ENCODE results near the gene TLR1.

The TLR1 gene

DNA sequence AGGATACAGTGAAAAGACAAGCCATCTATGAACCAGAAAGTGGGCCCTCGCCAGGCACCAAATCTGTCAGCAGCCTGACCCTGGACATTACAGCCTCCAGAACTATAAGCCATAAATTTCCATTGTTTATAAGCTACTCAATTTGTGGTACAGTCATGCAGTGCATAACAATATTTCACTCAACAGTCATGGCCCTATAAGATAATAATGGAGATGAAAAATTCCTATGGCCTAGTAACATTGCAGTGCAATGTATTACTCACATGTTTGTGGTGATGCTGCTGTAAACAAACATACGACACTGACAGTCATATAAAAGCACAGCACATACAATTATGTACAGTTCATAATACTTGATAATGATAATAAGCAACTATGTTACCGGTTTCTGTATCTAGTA lies 17.1 kb upstream of the TLR1 start:
- peak; percentile 15 for DNase-seq (ENCODE audit: low read depth)
- TF ChIP-seq, protein P1, sequence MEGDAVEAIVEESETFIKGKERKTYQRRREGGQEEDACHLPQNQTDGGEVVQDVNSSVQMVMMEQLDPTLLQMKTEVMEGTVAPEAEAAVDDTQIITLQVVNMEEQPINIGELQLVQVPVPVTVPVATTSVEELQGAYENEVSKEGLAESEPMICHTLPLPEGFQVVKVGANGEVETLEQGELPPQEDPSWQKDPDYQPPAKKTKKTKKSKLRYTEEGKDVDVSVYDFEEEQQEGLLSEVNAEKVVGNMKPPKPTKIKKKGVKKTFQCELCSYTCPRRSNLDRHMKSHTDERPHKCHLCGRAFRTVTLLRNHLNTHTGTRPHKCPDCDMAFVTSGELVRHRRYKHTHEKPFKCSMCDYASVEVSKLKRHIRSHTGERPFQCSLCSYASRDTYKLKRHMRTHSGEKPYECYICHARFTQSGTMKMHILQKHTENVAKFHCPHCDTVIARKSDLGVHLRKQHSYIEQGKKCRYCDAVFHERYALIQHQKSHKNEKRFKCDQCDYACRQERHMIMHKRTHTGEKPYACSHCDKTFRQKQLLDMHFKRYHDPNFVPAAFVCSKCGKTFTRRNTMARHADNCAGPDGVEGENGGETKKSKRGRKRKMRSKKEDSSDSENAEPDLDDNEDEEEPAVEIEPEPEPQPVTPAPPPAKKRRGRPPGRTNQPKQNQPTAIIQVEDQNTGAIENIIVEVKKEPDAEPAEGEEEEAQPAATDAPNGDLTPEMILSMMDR (conservative IDR thresholded peaks at IDR 0.05; ENCODE audit: control insufficient read depth, insufficient read depth, low read depth, low read length) = no peak
- no peak overlapping the region for H3K4me3 ChIP-seq (ENCODE audit: control insufficient read depth, low read depth, low read length)

DNA sequence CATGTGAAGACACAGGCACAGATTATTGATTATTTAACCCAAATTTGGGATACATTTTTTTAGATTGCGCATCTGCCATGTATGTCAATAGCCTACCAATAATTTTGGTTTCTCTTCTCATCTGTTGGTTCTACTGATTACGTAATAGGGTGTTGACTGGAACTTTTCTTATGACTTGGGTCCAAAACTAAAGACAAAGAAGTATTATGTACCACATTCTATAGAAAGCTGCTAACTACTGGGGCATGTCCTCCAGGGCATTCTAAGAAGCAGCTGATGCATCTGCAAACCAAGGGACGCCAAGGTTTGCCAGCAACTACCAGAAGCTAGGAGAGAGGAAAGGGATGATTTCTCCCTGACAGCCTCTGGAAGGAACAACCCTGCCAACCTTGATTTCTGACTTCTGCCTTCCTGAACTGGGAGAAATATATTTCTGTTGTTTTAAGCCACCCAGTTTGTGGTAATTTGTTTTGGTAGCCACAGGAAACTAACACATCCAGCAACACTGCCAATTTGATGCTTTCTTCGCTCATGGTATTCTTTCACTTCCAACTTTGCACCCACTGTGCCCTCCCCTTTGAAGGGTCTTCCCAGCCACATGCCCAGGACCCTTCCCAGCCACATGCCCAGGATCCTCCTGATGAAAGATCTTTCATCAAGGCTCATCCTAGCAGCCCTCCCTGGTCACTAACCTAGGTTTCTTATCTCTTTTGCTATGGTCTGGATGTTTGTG lies 15.9 kb upstream of the TLR1 start:
- H3K4me3 ChIP-seq (ENCODE audit: control insufficient read depth, low read depth, low read length) = no peak overlapping the region
- DNase-seq (ENCODE audit: low read depth) = no peak
- TF ChIP-seq, protein P1 (conservative IDR thresholded peaks at IDR 0.05; ENCODE audit: control insufficient read depth, insufficient read depth, low read depth, low read length) = no peak

DNA sequence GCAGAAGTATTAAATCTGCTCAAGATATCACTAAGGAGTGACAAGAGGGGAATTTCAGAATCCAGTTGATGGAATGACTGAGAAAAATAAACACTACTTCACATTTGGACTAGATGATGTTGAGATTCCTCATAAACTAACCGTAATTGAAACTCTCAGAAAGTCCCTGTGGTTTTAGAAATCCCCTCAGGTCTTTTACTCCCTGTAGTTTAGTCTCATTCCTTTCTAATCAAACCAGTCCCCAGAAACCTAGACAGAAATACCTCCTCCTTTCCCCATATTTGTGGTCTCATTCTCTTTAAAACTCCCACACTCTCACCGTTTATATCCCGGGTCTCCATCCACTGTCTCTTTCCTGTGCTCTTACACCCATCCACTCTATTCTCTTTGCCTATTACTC lies 15.0 kb upstream of the TLR1 start:
- TF ChIP-seq, protein P1 (conservative IDR thresholded peaks at IDR 0.05; ENCODE audit: control insufficient read depth, insufficient read depth, low read depth, low read length) = no peak
- no peak overlapping the region for H3K4me3 ChIP-seq (ENCODE audit: control insufficient read depth, low read depth, low read length)
- DNase-seq (ENCODE audit: low read depth) = no peak

DNA sequence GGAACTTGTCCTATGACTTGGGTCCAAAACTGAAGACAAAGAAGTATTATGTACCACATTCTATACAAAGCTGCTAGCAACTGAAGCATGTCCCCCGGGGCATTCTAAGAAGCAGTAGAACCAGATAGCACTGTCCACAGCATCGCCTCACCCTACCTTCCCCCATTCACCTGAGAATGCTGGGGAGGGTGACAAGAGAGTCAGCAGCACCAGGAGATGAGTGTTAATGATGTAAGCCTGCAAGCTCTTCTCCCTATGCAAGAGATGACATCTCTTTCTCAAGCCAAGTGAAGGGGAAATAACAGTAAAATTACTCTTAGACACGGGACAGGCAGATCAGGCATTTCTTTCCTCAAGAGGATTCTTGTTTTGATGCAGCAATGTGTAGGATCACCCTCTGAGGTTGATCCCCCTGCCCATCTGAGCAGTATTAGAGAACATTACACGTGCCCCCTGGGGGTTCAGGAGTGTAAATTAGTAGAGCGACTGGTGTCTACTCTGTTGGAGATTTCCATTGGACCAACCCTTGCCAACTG lies 13.9 kb upstream of the TLR1 start:
- no peak for DNase-seq (ENCODE audit: low read depth)
- no peak overlapping the region for H3K4me3 ChIP-seq (ENCODE audit: control insufficient read depth, low read depth, low read length)
- TF ChIP-seq, protein P1 (conservative IDR thresholded peaks at IDR 0.05; ENCODE audit: control insufficient read depth, insufficient read depth, low read depth, low read length) = no peak

DNA sequence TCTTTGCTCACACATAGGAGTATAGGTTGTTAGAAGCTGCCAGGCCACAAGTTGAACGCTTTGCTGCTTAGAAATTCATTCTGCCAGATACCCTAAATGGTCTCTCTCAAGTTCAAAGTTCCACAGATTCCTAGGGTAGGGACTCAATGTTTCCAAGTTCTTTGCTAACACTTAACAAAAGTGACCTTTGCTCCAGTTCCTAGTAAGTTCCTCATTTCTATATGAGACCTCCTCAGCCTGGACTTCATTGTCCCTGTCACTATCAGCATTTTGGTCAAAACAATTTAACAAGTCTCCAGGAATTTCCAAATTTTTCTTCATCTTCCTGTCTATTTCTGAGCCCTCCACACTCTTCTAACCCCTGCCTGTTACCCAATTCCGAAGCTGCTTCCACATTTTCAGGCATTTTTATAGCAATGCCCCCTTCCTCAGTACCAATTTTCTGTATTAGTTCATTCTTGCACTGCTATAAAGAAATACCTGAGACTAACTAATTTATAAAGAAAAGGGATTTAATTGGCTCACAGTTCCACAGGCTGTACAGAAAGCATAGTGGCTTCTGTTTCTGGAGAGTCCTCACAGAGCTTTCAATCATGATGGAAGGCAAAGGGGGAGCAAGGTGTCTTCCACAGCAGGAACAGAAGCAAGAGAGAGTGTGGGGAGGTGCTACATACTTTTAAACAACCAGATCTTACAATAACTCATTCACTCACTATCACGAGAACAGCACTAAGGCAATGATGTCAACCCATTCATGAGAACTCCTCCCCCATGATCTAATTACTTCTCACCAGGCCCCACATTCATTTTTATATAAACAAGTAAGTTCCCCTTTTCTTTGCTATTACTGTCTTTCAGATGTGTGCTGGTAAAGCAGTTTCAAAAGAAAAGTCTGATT lies 11.5 kb upstream of the TLR1 start:
- peak; percentile 20 for DNase-seq (ENCODE audit: low read depth)
- TF ChIP-seq, protein P1 (conservative IDR thresholded peaks at IDR 0.05; ENCODE audit: control insufficient read depth, insufficient read depth, low read depth, low read length) = no peak
- no peak overlapping the region for H3K4me3 ChIP-seq (ENCODE audit: control insufficient read depth, low read depth, low read length)

DNA sequence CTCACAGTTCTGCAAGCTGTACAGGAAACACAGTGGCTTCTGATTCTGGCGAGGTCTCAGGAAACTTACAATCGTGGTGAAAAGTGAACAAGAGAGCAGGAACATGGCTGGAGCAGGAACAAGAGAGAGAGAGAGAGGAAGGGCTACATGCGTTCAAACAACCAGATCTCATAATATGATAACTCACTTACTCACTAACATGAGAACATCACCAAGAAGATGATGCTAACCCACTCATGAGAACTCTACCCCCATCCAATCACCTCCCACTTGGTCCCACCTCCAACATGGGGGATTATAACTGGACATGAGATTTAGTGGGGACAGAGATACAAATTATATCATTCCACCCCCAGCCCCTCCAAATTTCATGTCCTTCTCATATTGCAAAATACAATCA lies 9.8 kb upstream of the TLR1 start:
- no peak overlapping the region for H3K4me3 ChIP-seq (ENCODE audit: control insufficient read depth, low read depth, low read length)
- TF ChIP-seq, protein P1 (conservative IDR thresholded peaks at IDR 0.05; ENCODE audit: control insufficient read depth, insufficient read depth, low read depth, low read length) = no peak
- DNase-seq (ENCODE audit: low read depth) = no peak
